Uterus (tissue), 4 donors: ENCODE data around the gene C19orf47. TPM values are rescaled to one million over a fixed set of nuclear protein-coding genes. Genes with fewer than 3 reads are reported as not detected.

Experiments used
- DNase-seq, 2 donors: peaks; one replicate each; pipeline ENCODE4 v3.0.0-alpha.2; 2019 to 2020
- H3K27ac ChIP-seq, 2 donors: fragments of 200-600 bp; sonication (generic); 1 replicate in 1 of 2; 2 replicates in 1 of 2; pipeline ENCODE4 v1.5.1; 2016 to 2018
- H3K27me3 ChIP-seq, 2 donors: fragments of 200-600 bp; sonication (generic); one replicate each; pipeline ENCODE4 v1.5.1; 2018 to 2019; ENCODE audit warnings: control low read depth in 1 of 2
- H3K36me3 ChIP-seq, 2 donors: fragments of 200-600 bp; sonication (generic); one replicate each; pipeline ENCODE4 v1.5.1; 2019; ENCODE audit warnings: control low read depth in 1 of 2
- H3K4me1 ChIP-seq, 2 donors: fragments of 200-600 bp; sonication (generic); one replicate each; pipeline ENCODE4 v1.5.1; 2018 to 2019; ENCODE audit warnings: control low read depth in 1 of 2
- H3K4me3 ChIP-seq, 2 donors: fragments of 200-600 bp; sonication (generic); 1 replicate in 1 of 2; 2 replicates in 1 of 2; pipeline ENCODE4 v1.5.1; 2018 to 2019; ENCODE audit warnings: mild to moderate bottlenecking in 1 of 2
- H3K9me3 ChIP-seq, 2 donors: fragments of 200-600 bp; sonication (generic); one replicate each; pipeline ENCODE4 v1.5.1; 2019; ENCODE audit warnings: control low read depth in 1 of 2
- POLR2A ChIP-seq, 2 donors: fragments of 450-650 bp; IDR thresholded peaks; one replicate each; pipeline ENCODE4 v1.6.1; 2016; ENCODE audit warnings: antibody characterized with exemption in 2 of 2, mild to moderate bottlenecking in 1 of 2, moderate library complexity in 1 of 2
- intact Hi-C: fragments of 100-400 bp; cut with DNase I; formaldehyde crosslinking; loops from one replicate; pipeline ENCODE4 v1.15.1; 2023; ENCODE audit warnings: low total_unique reads
- total RNA-seq, 4 donors: library from RNA; depleted of rRNA in 3 of 4; stranded (reverse); fragments of >200 nt in 3 of 4; gene quantifications; one replicate each; pipeline versions ENCODE4 v1.1.0 to v1.2.4, GENCODE V29; 2014 to 2023
- TF ChIP-seq, protein P1 (sequence below), 4 experiments: fragments of 200-600 bp in 2 of 4; fragments of 450-650 bp in 2 of 4; sonication (generic) in 2 of 4; IDR thresholded peaks; one replicate each; pipeline ENCODE4 v1.5.1; 2016 to 2019; ENCODE audit warnings: antibody characterized with exemption in 4 of 4, mild to moderate bottlenecking in 2 of 4, moderate library complexity in 1 of 4
- donor health status: DM: yes; HTN: yes; CAD: no.

The C19orf47 gene
- total RNA-seq, 4 donors from 2014 or later: 7.1 to 21.2 (median 13.3) TPM

DNA sequence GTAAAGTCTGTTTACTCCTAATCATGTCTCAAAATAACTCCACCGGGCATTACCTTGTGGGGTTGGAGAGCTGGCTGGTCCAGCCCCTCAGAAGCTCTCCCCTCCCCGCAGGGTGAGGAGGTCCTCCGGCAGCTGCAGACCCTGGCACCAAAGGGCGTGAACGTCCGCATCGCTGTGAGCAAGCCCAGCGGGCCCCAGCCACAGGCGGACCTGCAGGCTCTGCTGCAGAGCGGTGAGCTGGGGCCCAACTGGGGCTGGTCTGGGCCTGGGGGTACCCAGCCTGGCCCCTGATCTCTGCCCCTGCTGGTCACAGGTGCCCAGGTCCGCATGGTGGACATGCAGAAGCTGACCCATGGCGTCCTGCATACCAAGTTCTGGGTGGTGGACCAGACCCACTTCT lies 21.6 kb upstream of the C19orf47 start:
- Histone ChIP-seq H3K4me1 (no peaks in the 10 kb centered on the region), H3K27me3 (no peaks in the 10 kb centered on the region), H3K36me3 (no peaks in the 10 kb centered on the region), H3K9me3 (no peaks in the 10 kb centered on the region), H3K27ac (no peak overlapping the region), H3K4me3 (no peak overlapping the region)
- no peak for TF ChIP-seq POLR2A (IDR thresholded peaks at IDR 0.05)
- TF ChIP-seq, protein P1, sequence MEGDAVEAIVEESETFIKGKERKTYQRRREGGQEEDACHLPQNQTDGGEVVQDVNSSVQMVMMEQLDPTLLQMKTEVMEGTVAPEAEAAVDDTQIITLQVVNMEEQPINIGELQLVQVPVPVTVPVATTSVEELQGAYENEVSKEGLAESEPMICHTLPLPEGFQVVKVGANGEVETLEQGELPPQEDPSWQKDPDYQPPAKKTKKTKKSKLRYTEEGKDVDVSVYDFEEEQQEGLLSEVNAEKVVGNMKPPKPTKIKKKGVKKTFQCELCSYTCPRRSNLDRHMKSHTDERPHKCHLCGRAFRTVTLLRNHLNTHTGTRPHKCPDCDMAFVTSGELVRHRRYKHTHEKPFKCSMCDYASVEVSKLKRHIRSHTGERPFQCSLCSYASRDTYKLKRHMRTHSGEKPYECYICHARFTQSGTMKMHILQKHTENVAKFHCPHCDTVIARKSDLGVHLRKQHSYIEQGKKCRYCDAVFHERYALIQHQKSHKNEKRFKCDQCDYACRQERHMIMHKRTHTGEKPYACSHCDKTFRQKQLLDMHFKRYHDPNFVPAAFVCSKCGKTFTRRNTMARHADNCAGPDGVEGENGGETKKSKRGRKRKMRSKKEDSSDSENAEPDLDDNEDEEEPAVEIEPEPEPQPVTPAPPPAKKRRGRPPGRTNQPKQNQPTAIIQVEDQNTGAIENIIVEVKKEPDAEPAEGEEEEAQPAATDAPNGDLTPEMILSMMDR (IDR thresholded peaks at IDR 0.05): no peak
- DNase-seq: no peak
- intact Hi-C loops: no loop called here

DNA sequence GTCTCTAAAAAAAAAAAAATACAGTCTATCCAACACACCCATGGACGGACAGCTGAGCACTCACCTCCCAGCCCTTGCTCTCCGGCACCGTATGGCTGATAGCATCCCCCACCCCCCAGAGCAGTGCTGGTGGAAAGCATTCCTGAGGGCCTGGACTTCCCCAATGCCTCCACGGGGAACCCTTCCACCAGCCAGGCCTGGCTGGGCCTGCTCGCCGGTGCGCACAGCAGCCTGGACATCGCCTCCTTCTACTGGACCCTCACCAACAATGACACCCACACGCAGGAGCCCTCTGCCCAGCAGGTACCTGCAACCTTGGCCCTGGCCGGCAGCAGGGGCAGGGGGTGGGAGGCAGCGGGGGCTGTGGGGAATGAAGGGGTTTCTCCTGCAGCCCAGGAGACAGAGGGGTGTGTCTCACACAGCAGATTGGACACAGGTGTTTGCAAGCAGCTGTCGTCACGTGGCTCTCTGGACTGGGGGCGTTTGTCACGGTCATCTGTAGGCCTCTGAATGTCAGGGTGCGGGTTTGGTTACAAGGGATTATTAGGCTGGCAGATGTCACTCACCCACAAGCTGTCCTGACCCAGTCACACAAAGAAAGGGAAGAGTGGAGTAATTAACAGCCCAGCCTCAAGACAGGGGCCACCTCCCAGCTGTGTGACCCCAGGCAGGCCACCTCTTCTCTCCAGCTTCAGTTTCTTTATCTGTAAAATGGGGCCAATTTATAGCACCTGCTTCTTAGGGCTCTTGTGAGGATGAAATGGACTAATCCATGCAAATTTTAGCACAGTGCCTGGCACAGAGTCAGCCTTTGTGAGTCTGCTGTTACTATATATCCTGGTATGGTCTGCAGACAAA lies 19.6 kb upstream of the C19orf47 start:
- Histone ChIP-seq H3K4me1 (no peaks in the 10 kb centered on the region), H3K4me3 (no peak overlapping the region), H3K27me3 (no peaks in the 10 kb centered on the region), H3K9me3 (no peaks in the 10 kb centered on the region), H3K36me3 (no peaks in the 10 kb centered on the region), H3K27ac (no peak overlapping the region)
- no peak for DNase-seq
- intact Hi-C loops: no loop called here
- TF ChIP-seq, protein P1 (IDR thresholded peaks at IDR 0.05): no peak
- no peak for TF ChIP-seq POLR2A (IDR thresholded peaks at IDR 0.05)

DNA sequence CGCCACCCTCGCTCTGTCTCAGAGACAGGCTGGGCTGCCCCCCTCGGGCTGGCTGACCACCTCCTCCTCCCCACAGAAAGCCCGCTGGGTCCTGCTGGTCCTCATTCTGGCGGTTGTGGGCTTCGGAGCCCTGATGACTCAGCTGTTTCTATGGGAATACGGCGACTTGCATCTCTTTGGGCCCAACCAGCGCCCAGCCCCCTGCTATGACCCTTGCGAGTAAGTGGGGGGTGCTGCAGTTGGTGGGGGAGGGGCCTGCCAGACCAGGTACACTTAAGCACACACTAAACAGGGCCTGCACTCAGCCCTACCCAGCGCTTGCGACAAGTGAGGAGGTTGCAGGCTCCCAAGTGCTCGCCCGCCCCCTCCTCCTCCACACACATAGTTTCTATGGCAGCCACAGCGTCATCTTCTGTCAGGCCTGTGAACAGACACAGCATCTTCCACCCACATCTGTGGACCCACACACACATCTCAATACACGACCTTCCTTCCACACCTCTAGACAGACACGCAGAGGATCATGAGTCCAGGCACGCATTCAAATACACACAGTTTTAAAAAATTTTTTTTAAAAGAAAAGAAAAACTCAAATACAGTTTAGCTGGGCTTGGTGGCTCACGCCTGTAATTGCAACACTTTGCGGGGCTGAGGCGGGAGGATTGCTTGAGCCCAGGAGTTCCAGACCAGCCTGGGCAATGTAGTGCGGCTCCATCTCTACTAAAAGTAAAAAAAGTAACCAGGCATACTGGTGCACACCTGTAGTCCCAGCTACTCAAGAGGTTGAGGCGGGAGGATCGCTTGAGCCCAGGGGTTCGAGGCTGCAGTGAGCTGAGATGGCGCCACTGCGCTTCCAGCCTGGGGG lies 18.7 kb upstream of the C19orf47 start:
- Histone ChIP-seq H3K4me1 (no peaks in the 10 kb centered on the region), H3K4me3 (no peak overlapping the region), H3K27ac (no peak overlapping the region), H3K27me3 (no peaks in the 10 kb centered on the region), H3K9me3 (no peaks in the 10 kb centered on the region), H3K36me3 (no peaks in the 10 kb centered on the region)
- TF ChIP-seq, protein P1 (IDR thresholded peaks at IDR 0.05): no peak
- no peak for TF ChIP-seq POLR2A (IDR thresholded peaks at IDR 0.05)
- no peak for DNase-seq
- intact Hi-C loops: no loop called here

DNA sequence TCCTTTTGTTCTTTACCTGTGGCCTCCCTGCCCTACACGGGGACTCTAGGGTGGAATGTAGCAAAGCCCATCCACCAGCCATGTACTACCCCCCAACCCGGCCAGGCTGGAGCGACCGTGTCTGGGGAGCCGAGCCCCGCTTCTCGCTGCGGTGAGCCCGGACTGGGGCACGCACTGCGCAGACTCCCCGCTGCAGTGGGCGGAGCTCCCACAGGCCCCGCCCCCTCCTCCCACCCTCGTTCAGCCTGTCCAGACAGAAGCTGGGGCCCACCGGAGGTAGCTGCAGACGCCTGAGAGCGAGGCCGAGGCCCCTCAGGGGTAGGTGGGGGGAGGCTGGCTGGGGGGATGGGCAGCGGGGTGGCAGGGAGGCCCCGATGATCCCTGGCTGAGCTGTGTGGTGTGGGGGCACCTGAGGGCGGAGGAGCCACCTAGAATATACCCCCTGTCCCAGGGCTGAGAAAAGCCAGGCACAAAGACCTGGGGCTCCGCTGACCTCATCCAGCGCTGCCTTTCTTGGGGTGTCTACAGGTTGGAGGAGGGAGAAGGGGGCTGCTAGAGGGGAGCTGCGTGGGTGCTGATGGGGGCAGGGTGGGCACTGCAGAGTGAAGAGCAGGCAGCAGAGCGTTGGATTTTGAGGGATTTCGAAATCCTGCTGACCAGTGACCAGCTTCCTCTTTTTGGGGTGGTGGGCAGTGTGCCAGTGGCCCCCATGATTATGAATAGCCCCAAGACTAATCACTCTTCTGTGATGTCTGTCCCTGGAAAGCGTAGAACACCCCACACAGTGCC lies 17.6 kb upstream of the C19orf47 start:
- no peaks in the 10 kb centered on the region for H3K9me3 ChIP-seq
- H3K4me1 ChIP-seq: no peaks in the 10 kb centered on the region
- no peaks in the 10 kb centered on the region for H3K36me3 ChIP-seq
- peak; percentile 66 to 74 for DNase-seq
- peak in 1 of 2 donors; percentile 46 for TF ChIP-seq POLR2A (IDR thresholded peaks at IDR 0.05)
- TF ChIP-seq, protein P1 (IDR thresholded peaks at IDR 0.05): no peak
- no peaks in the 10 kb centered on the region for H3K27me3 ChIP-seq
- H3K27ac ChIP-seq: peak overlapping the region in 1 of 2 donors; percentile 26
- H3K4me3 ChIP-seq: peak overlapping the region; percentile 23 to 33
- intact Hi-C loops: no loop called here
